ENCODE results near the gene SFXN5.
A peak's percentile ranks its signal among the peaks of the same experiment; 100 is the strongest.
"Not testable (repeated sequence)": the region's sequence is repeated elsewhere in the genome, so short reads cannot be mapped to it uniquely, and the experiment has no call there.

The SFXN5 gene

GRCh38 chr2:73075477-73076373 is 4.2 kb upstream of the SFXN5 start:
- Mint-ChIP-seq H3K4me3 (no peak overlapping the region), H3K9me3 (no peaks in the 10 kb centered on the region), H3K4me1 (ENCODE audit: low read depth) (peaks cover 4% of the 10 kb centered on the region)

GRCh38 chr2:73074110-73075069 is 2.9 kb upstream of the SFXN5 start:
- H3K9me3 Mint-ChIP-seq: no peaks in the 10 kb centered on the region
- H3K27ac Mint-ChIP-seq: no peak overlapping the region
- peaks cover 8% of the 10 kb centered on the region for H3K36me3 Mint-ChIP-seq (ENCODE audit: low read depth)
- peaks cover 10% of the 10 kb centered on the region for H3K27me3 Mint-ChIP-seq (ENCODE audit: low read depth)
- H3K4me3 Mint-ChIP-seq: no peak overlapping the region
- H3K4me1 Mint-ChIP-seq (ENCODE audit: low read depth): peaks cover 10% of the 10 kb centered on the region

More at GRCh38 chr2:73075477-73076373, 4.2 kb upstream of the SFXN5 start:
- no peak overlapping the region for H3K27ac Mint-ChIP-seq
- peaks cover 5% of the 10 kb centered on the region for H3K36me3 Mint-ChIP-seq (ENCODE audit: low read depth)
- H3K27me3 Mint-ChIP-seq (ENCODE audit: low read depth): no peaks in the 10 kb centered on the region

- Mint-ChIP-seq H3K9me3 (no peaks in the 10 kb centered on the region), H3K27me3 (ENCODE audit: low read depth) (peaks cover 19% of the 10 kb centered on the region), H3K27ac (peak overlapping the region; percentile 92)
These were observed 904 bp upstream of the SFXN5 start for GRCh38 chr2:73072416-73072815.

GRCh38 chr2:73072129-73072395 is 550 bp upstream of the SFXN5 start:
- H3K36me3 Mint-ChIP-seq (ENCODE audit: low read depth): peaks cover 11% of the 10 kb centered on the region
- peak overlapping the region; percentile 91 for H3K4me3 Mint-ChIP-seq
- peaks cover 18% of the 10 kb centered on the region for H3K4me1 Mint-ChIP-seq (ENCODE audit: low read depth)
- peaks cover 19% of the 10 kb centered on the region for H3K27me3 Mint-ChIP-seq (ENCODE audit: low read depth)
- peak overlapping the region; percentile 92 for H3K27ac Mint-ChIP-seq
- no peaks in the 10 kb centered on the region for H3K9me3 Mint-ChIP-seq

More at GRCh38 chr2:73072416-73072815, 904 bp upstream of the SFXN5 start:
- Mint-ChIP-seq H3K4me1 (ENCODE audit: low read depth) (peaks cover 18% of the 10 kb centered on the region), H3K36me3 (ENCODE audit: low read depth) (peaks cover 8% of the 10 kb centered on the region), H3K4me3 (peak overlapping the region; percentile 91)

GRCh38 chr2:73070643-73071359 is 711 bp downstream of the SFXN5 start:
- Mint-ChIP-seq H3K4me1 (ENCODE audit: low read depth) (peaks cover 21% of the 10 kb centered on the region), H3K27me3 (ENCODE audit: low read depth) (peaks cover 19% of the 10 kb centered on the region), H3K9me3 (no peaks in the 10 kb centered on the region), H3K27ac (peak overlapping the region; percentile 92), H3K36me3 (ENCODE audit: low read depth) (peaks cover 12% of the 10 kb centered on the region), H3K4me3 (peak overlapping the region; percentile 91)

GRCh38 chr2:73069855-73070642 is 1.5 kb downstream of the SFXN5 start:
- H3K4me1 Mint-ChIP-seq (ENCODE audit: low read depth): peaks cover 23% of the 10 kb centered on the region
- H3K4me3 Mint-ChIP-seq: peak overlapping the region; percentile 90
- H3K27me3 Mint-ChIP-seq (ENCODE audit: low read depth): peaks cover 19% of the 10 kb centered on the region
- peaks cover 13% of the 10 kb centered on the region for H3K36me3 Mint-ChIP-seq (ENCODE audit: low read depth)
- peak overlapping the region; percentile 81 for H3K27ac Mint-ChIP-seq
- no peaks in the 10 kb centered on the region for H3K9me3 Mint-ChIP-seq

GRCh38 chr2:73069041-73069854 is 2.3 kb downstream of the SFXN5 start:
- H3K4me3 Mint-ChIP-seq: peak overlapping the region; percentile 90
- peaks cover 12% of the 10 kb centered on the region for H3K36me3 Mint-ChIP-seq (ENCODE audit: low read depth)
- H3K27ac Mint-ChIP-seq: peak overlapping the region; percentile 81
- peaks cover 19% of the 10 kb centered on the region for H3K27me3 Mint-ChIP-seq (ENCODE audit: low read depth)
- peaks cover 26% of the 10 kb centered on the region for H3K4me1 Mint-ChIP-seq (ENCODE audit: low read depth)
- no peaks in the 10 kb centered on the region for H3K9me3 Mint-ChIP-seq

GRCh38 chr2:73068147-73068546 is 3.4 kb downstream of the SFXN5 start:
- Mint-ChIP-seq H3K36me3 (ENCODE audit: low read depth) (peaks cover 10% of the 10 kb centered on the region), H3K27me3 (ENCODE audit: low read depth) (peaks cover 19% of the 10 kb centered on the region), H3K9me3 (no peaks in the 10 kb centered on the region), H3K27ac (no peak overlapping the region), H3K4me3 (no peak overlapping the region), H3K4me1 (ENCODE audit: low read depth) (peaks cover 26% of the 10 kb centered on the region)

GRCh38 chr2:73067043-73067442 is 4.5 kb downstream of the SFXN5 start:
- Mint-ChIP-seq H3K9me3 (no peaks in the 10 kb centered on the region), H3K4me1 (ENCODE audit: low read depth) (peaks cover 25% of the 10 kb centered on the region), H3K27me3 (ENCODE audit: low read depth) (peaks cover 19% of the 10 kb centered on the region), H3K36me3 (ENCODE audit: low read depth) (peaks cover 10% of the 10 kb centered on the region), H3K27ac (no peak overlapping the region), H3K4me3 (no peak overlapping the region)

- peaks cover 16% of the 10 kb centered on the region for H3K27me3 Mint-ChIP-seq (ENCODE audit: low read depth)
- H3K27ac Mint-ChIP-seq; H3K4me3 Mint-ChIP-seq; H3K9me3 Mint-ChIP-seq; H3K36me3 Mint-ChIP-seq (ENCODE audit: low read depth): not testable (repeated sequence)
- H3K4me1 Mint-ChIP-seq (ENCODE audit: low read depth): peaks cover 23% of the 10 kb centered on the region
These were observed 6.4 kb downstream of the SFXN5 start for GRCh38 chr2:73065070-73065469.

- no peaks in the 10 kb centered on the region for H3K9me3 Mint-ChIP-seq
- H3K4me1 Mint-ChIP-seq (ENCODE audit: low read depth): peaks cover 17% of the 10 kb centered on the region
- peaks cover 7% of the 10 kb centered on the region for H3K27me3 Mint-ChIP-seq (ENCODE audit: low read depth)
- no peak overlapping the region for H3K27ac Mint-ChIP-seq
- H3K36me3 Mint-ChIP-seq (ENCODE audit: low read depth): peaks cover 6% of the 10 kb centered on the region
- no peak overlapping the region for H3K4me3 Mint-ChIP-seq
These were observed 7.3 kb downstream of the SFXN5 start for GRCh38 chr2:73063909-73064875.

- peaks cover 1% of the 10 kb centered on the region for H3K27me3 Mint-ChIP-seq (ENCODE audit: low read depth)
- no peak overlapping the region for H3K27ac Mint-ChIP-seq
- H3K9me3 Mint-ChIP-seq: no peaks in the 10 kb centered on the region
- peaks cover 6% of the 10 kb centered on the region for H3K36me3 Mint-ChIP-seq (ENCODE audit: low read depth)
- peaks cover 12% of the 10 kb centered on the region for H3K4me1 Mint-ChIP-seq (ENCODE audit: low read depth)
- no peak overlapping the region for H3K4me3 Mint-ChIP-seq
These were observed 8.0 kb downstream of the SFXN5 start for GRCh38 chr2:73063472-73063871.
